SW 1271 (cell line): Measurements from ENCODE around the gene MKI67.

ENCODE experiments used
- DNase-seq, 2 experiments: peaks; one replicate each; lab custom pipeline; 2025; lab: John Stamatoyannopoulos, UW

MKI67 gene

GRCh38 chr10:128081222-128081621, 45.0 kb downstream of the MKI67 start:
- no peak for DNase-seq

- no peak for DNase-seq
Observed at GRCh38 chr10:128080641-128081040, 45.6 kb downstream of the MKI67 start.

- no peak for DNase-seq
Observed at GRCh38 chr10:128080231-128080630, 46.0 kb downstream of the MKI67 start.

- no peak for DNase-seq
Observed at GRCh38 chr10:128078136-128078969, 47.9 kb downstream of the MKI67 start.

- DNase-seq = no peak
Observed at GRCh38 chr10:128077155-128077875, 48.9 kb downstream of the MKI67 start.

- DNase-seq = no peak
Observed at GRCh38 chr10:128074589-128074988, 51.6 kb downstream of the MKI67 start.

GRCh38 chr10:128073890-128074289, 52.3 kb downstream of the MKI67 start:
- DNase-seq = no peak

- DNase-seq = no peak
Observed at GRCh38 chr10:128072941-128073645, 53.1 kb downstream of the MKI67 start.

- no peak for DNase-seq
Observed at GRCh38 chr10:128072046-128072445, 54.2 kb downstream of the MKI67 start.

GRCh38 chr10:128071417-128071782, 54.8 kb downstream of the MKI67 start:
- no peak for DNase-seq

- no peak for DNase-seq
Observed at GRCh38 chr10:128070721-128071416, 55.4 kb downstream of the MKI67 start.

- DNase-seq = no peak
Observed at GRCh38 chr10:128070161-128070560, 56.1 kb downstream of the MKI67 start.

GRCh38 chr10:128069351-128070051, 56.7 kb downstream of the MKI67 start:
- peak in 1 of 2 experiments; percentile 31 for DNase-seq

- no peak for DNase-seq
Observed at GRCh38 chr10:128068398-128069285, 57.6 kb downstream of the MKI67 start.

GRCh38 chr10:128067691-128068397, 58.4 kb downstream of the MKI67 start:
- DNase-seq = no peak

GRCh38 chr10:128066870-128067382, 59.3 kb downstream of the MKI67 start:
- no peak for DNase-seq

GRCh38 chr10:128065881-128066534, 60.2 kb downstream of the MKI67 start:
- DNase-seq = no peak

GRCh38 chr10:128064970-128065580, 61.1 kb downstream of the MKI67 start:
- DNase-seq = no peak
